GF-D8 (cell line): ENCODE measurements around the gene ALKBH7.

Source experiments
- DNase-seq: peaks from one replicate; lab custom pipeline; 2025; lab: John Stamatoyannopoulos, UW

Gene ALKBH7

GRCh38 chr19:6424195-6424938 lies 51.8 kb downstream of the ALKBH7 start, which contains the start of gene KHSRP:
Gene KHSRP, minus strand, starts transcription at chr19:6424811. Its CDS starts 110 bp downstream, at chr19:6424701.
- no peak for DNase-seq
